ENCODE measurements around the gene VSIG4. TPM values are rescaled to one million over a fixed set of nuclear protein-coding genes. Genes with fewer than 3 reads are reported as not detected.

The VSIG4 gene
- total RNA-seq, 4 donors from 2014 or later = 19.6 to 40.8 (median 31.8) TPM

DNA sequence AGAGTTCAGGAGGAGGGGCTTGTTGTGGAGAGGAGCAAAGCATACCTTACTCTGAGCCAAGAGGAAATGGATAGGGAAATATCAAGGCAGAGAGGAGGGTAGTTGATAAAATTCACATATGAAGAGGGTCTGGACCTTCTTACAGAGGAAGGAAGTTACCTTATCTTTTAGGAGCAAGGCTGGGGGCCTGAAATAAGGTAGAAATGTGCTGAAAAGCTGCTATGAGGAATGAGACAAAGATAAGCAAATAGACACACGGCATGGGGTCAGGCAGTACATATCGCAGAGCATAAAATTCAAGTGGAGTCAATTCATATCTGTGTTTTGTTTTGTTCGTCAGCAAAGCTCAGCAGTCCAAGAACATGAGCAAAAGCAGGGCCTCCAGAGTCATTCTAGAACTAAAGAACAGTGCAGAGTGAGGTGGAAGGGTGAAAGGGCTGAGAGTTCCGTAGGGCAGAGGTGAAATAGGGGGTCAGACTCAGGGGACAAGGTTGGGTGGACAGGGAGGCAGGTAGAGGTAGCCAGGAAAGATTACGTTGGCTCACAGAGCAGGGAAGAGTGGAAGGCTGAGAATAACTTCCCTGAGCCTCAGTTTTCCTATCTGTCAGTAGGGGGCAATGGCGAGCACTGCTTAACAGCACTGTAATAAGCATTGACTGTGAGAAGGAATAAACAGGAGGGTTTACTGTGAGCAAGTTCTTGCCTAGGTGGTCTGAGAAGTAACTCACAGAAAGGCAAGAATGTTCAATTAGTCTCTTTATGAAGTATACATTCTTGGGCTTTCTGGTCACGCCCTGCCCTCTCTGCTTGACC is 9.2 kb downstream of the VSIG4 start:
- no peak for TF ChIP-seq POLR2A (IDR thresholded peaks at IDR 0.05)
- TF ChIP-seq, protein P1, sequence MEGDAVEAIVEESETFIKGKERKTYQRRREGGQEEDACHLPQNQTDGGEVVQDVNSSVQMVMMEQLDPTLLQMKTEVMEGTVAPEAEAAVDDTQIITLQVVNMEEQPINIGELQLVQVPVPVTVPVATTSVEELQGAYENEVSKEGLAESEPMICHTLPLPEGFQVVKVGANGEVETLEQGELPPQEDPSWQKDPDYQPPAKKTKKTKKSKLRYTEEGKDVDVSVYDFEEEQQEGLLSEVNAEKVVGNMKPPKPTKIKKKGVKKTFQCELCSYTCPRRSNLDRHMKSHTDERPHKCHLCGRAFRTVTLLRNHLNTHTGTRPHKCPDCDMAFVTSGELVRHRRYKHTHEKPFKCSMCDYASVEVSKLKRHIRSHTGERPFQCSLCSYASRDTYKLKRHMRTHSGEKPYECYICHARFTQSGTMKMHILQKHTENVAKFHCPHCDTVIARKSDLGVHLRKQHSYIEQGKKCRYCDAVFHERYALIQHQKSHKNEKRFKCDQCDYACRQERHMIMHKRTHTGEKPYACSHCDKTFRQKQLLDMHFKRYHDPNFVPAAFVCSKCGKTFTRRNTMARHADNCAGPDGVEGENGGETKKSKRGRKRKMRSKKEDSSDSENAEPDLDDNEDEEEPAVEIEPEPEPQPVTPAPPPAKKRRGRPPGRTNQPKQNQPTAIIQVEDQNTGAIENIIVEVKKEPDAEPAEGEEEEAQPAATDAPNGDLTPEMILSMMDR (IDR thresholded peaks at IDR 0.05) = no peak
- intact Hi-C loops (cut with DNase I; ENCODE audit: low total_unique reads) = no loop called here
- no peak for DNase-seq (ENCODE audit: low spot score in 2 of 2)
- 39 to 69% methylated on average over 7 of the region's 7 CpGs for WGBS, 2 donors
- no peak overlapping the region for H3K4me3 ChIP-seq (ENCODE audit: low read depth, poor library complexity, severe bottlenecking)

DNA sequence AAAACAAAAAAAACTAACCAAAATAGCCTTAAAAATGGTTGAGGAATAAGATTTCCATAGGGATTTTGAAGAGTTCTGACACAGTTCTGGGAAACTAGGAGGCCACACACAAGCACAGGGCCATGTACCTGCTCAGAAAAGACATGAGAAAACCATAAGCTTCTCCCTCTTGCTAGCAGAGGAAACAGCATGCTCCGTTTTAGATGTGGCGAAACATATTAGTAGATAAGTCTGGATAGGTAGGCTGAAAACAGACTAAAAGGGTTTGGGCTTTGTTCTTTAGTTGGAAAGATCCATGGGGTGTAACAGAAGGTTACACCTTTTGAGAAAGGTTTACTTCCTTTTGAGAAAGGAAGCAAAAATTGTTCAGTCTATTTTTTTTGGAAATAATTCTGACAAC is 10.9 kb downstream of the VSIG4 start:
- intact Hi-C loops (cut with DNase I; ENCODE audit: low total_unique reads) = no loop called here
- no peak for TF ChIP-seq POLR2A (IDR thresholded peaks at IDR 0.05)
- TF ChIP-seq, protein P1 (IDR thresholded peaks at IDR 0.05) = no peak
- DNase-seq (ENCODE audit: low spot score in 2 of 2) = no peak
- WGBS, 2 donors = 66 to 90% methylated on average over 2 of the region's 2 CpGs
- H3K4me3 ChIP-seq (ENCODE audit: low read depth, poor library complexity, severe bottlenecking) = no peak overlapping the region

DNA sequence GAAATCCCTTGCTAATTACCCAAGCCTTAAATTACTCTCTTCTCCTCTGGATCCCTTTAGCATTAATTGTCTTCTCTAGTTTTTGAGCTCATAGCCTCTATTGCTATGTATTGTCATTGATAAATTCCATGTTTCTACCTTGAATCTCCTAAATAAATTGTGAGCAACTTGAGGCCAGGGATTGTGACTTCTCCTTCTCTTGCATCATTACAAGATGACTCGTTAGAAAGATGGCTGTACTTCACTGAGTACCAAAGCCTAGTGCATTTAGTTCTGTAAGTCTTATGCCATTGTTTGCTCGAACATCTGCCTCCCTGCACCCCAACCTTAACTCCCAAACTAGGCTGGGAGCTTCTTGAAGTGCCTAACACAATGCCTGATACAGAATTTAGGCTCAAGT is 15.3 kb downstream of the VSIG4 start:
- 51 to 65% methylated on average over 2 of the region's 2 CpGs for WGBS, 2 donors
- DNase-seq (ENCODE audit: low spot score in 2 of 2) = no peak
- intact Hi-C loops (cut with DNase I; ENCODE audit: low total_unique reads) = no loop called here
- no peak for TF ChIP-seq POLR2A (IDR thresholded peaks at IDR 0.05)
- TF ChIP-seq, protein P1 (IDR thresholded peaks at IDR 0.05) = no peak
- no peak overlapping the region for H3K4me3 ChIP-seq (ENCODE audit: low read depth, poor library complexity, severe bottlenecking)

DNA sequence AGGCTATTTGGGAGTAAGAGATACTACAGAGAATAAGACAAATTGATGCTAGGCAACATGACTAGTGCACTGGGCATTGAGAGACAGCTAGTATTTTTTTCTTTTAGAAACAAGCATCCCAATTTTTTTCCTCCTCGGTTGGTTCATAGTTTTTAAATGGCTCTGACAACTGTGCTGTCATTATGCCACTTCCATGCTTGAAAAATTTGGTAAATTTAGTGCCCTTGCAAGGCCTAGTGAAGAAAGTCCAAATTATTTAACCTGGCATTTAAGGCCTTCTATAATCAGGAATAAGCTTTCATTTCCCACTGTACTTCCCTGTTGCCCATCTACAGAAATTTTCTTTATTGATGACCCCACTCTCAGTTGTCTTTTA is 15.8 kb downstream of the VSIG4 start:
- intact Hi-C loops (cut with DNase I; ENCODE audit: low total_unique reads) = no loop called here
- WGBS, 2 donors = 57 to 85% methylated on average over 1 of the region's 1 CpG
- TF ChIP-seq POLR2A (IDR thresholded peaks at IDR 0.05) = no peak
- TF ChIP-seq, protein P1 (IDR thresholded peaks at IDR 0.05) = no peak
- DNase-seq (ENCODE audit: low spot score in 2 of 2) = no peak
- H3K4me3 ChIP-seq (ENCODE audit: low read depth, poor library complexity, severe bottlenecking) = no peak overlapping the region

DNA sequence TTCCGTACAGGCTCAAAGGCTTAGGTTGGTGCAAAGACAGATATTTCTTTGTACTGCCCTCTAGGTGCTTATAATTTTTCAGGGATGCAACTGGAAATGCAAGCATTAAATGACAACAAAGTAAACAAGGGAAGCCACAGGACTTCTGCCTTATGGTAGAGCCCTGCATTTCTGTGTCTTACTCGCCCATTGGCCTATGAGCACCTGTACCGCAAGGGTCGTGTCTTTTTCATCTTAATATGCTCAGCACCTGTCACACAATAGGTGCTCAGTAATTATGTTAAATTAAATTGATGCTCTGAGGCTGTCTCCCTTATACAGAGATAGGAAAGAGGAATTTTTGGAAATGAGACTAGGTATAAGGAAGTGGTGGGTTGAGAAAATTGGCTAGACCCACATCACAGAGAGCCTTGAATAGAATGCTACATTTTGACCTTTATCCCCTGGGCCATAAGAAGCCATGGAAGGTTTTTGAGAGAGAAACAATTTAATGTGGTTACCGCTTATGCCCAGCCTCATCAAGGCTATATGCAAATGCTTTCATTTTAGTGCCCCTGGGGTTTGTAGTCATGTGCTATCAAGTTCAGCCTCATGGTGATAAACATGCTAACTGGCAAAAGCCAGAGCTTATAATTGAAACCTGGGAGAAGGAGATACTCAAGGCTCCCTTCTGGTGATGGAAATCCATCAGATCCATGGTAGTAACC is 16.3 kb downstream of the VSIG4 start:
- no peak for DNase-seq (ENCODE audit: low spot score in 2 of 2)
- WGBS, 2 donors = 76 to 83% methylated on average over 5 of the region's 5 CpGs
- intact Hi-C loops (cut with DNase I; ENCODE audit: low total_unique reads) = no loop called here
- no peak overlapping the region for H3K4me3 ChIP-seq (ENCODE audit: low read depth, poor library complexity, severe bottlenecking)
- TF ChIP-seq, protein P1 (IDR thresholded peaks at IDR 0.05) = no peak
- TF ChIP-seq POLR2A (IDR thresholded peaks at IDR 0.05) = no peak
